Gastrocnemius medialis (tissue), 4 donors: Measurements from ENCODE around the gene TMEM132D.

Experiments
- CTCF ChIP-seq, 5 experiments: fragments of 450-650 bp in 3 of 5; fragments of 200-600 bp in 2 of 5; sonication (generic) in 2 of 5; IDR thresholded peaks in 4 of 5; conservative IDR thresholded peaks in 1 of 5; 1 replicate in 4 of 5; 2 replicates in 1 of 5; pipeline ENCODE4 v1.5.1; 2016 to 2019; ENCODE audit warnings: antibody characterized with exemption in 5 of 5, mild to moderate bottlenecking in 3 of 5, moderate library complexity in 3 of 5
- POLR2A ChIP-seq, 2 donors: fragments of 450-650 bp; IDR thresholded peaks; one replicate each; pipeline ENCODE4 v1.6.1; 2017; ENCODE audit warnings: antibody characterized with exemption in 2 of 2, mild to moderate bottlenecking in 2 of 2, moderate library complexity in 2 of 2

- TF ChIP-seq CTCF (IDR thresholded peaks at IDR 0.05 in 4 of 5, conservative IDR thresholded peaks at IDR 0.05 in 1 of 5), result no peak
- no peak for TF ChIP-seq POLR2A (IDR thresholded peaks at IDR 0.05)
Observed at GRCh38 chr12:129566800-129567199, 337.0 kb downstream of the TMEM132D start.
